SK-N-MC (cell line): ENCODE data around the gene C3orf38.
"Not testable (repeated sequence)": the region's sequence is repeated elsewhere in the genome, so short reads cannot be mapped to it uniquely, and the experiment has no call there.

Source experiments
- DNase-seq: peaks from one replicate; pipeline ENCODE4 v3.0.0-alpha.2; 2011; ENCODE audit warnings: low read depth, low spot score
- H3K27ac ChIP-seq: fragments of 200-600 bp; sonication (generic); 2 replicates; pipeline ENCODE4 v1.5.1; 2016; ENCODE audit warnings: mixed run types
- H3K36me3 ChIP-seq: fragments of 200-600 bp; sonication (generic); 2 replicates; pipeline ENCODE4 v1.6.1; 2017; ENCODE audit warnings: antibody characterized with exemption, low read length, mixed read lengths; ENCODE audit not compliant: insufficient read depth
- H3K4me3 ChIP-seq: fragments of 200-600 bp; sonication (generic); 2 replicates; pipeline ENCODE4 v1.5.1; 2016
- H3K9ac ChIP-seq: fragments of 200-600 bp; sonication (generic); 2 replicates; pipeline ENCODE4 v1.8.0; 2017; ENCODE audit warnings: mixed run types, mixed read lengths; ENCODE audit not compliant: insufficient read length
- H3K9me3 ChIP-seq: fragments of 200-600 bp; sonication (generic); 2 replicates; pipeline ENCODE4 v1.6.1; 2017; ENCODE audit warnings: low read depth, mild to moderate bottlenecking, antibody characterized with exemption, low read length, moderate library complexity, mixed read lengths
- EZH2 ChIP-seq: fragments of 200-600 bp; sonication (generic); IDR thresholded peaks from one replicate; pipeline ENCODE4 v1.6.1; 2017; ENCODE audit warnings: antibody characterized with exemption
- FOXP2 ChIP-seq: optimal IDR thresholded peaks from 2 replicates; pipeline ENCODE3; 2011; ENCODE audit warnings: mild to moderate bottlenecking, moderate library complexity; ENCODE audit not compliant: insufficient read depth; ENCODE audit errors: extremely low read length, control extremely low read depth
- POLR2AphosphoS5 ChIP-seq: IDR thresholded peaks from 2 replicates; pipeline ENCODE4 v1.6.1; 2012; ENCODE audit warnings: mild to moderate bottlenecking, low read depth, low read length, borderline replicate concordance

C3orf38 gene

DNA sequence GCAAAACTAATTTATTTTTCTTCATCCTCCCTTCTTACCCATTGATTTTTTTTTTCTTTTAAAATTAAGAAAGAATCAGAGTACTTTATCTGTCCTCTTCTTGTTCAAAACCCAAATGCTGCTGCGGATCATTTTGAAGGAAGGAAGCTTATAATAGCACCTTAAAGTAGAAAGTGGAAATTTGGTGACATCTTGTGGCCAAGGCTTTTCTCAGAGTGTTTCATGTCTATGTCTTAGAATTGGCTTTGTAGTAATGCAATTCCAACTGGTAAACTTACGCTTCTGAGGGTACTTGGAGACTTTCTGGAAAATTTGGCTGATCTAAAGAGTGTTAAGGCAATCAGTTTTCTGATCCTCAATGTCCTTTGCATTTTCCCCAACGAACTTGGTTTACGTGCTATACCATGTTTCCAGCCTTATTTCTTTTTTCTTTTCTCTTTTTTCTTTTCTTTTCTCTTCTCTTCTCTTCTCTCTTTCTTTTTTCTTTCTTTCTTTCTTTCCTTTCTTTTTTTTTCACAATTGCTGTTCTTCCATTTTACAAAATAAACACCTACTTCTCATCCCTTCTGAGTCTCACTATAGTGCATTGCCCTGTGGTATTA lies 30.7 kb downstream of the C3orf38 start:
- Histone ChIP-seq H3K9me3 (no peaks in the 10 kb centered on the region), H3K36me3 (no peaks in the 10 kb centered on the region), H3K4me3 (no peak overlapping the region), H3K9ac (peak overlapping the region; percentile 21), H3K27ac (no peak overlapping the region)
- TF ChIP-seq EZH2, result no peak
- TF ChIP-seq POLR2AphosphoS5, result no peak
- no peak for TF ChIP-seq FOXP2
- peak; percentile 86 for DNase-seq

DNA sequence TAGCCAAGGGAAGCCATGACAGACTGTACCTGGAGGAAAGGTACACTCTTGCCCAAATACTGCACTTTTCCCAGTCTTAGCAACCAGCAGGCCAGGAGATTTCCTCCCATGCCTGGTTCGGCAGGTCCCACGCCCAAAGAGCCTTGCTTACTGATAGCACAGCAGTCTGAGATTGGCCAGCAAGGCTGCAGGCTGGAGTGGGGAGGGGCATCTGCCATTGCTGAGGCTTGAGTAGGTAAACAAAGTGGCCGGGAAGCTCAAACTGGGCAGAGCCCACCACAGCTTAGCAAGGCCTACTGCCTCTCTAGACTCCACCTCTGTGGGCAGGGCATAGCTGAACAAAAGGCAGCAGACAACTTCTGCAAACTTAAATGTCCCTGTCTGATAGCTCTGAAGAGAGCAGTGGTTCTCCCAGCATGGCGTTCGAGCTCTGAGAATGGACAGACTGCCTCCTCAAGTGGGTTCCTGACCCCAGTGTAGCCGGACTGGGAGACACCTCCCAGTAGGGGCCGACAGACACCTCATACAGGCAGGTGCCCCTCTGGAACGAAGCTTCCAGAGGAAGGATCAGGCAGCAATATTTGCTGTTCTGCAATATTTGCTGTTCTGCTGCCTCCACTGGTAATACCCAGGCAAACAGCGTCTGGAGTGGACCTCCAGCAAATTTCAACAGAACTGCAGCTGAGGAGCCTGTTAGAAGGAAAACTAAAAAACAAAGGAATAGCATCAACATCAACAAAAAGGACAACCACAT lies 32.6 kb downstream of the C3orf38 start:
- DNase-seq, H3K9me3 ChIP-seq, H3K9ac ChIP-seq: not testable (repeated sequence)

DNA sequence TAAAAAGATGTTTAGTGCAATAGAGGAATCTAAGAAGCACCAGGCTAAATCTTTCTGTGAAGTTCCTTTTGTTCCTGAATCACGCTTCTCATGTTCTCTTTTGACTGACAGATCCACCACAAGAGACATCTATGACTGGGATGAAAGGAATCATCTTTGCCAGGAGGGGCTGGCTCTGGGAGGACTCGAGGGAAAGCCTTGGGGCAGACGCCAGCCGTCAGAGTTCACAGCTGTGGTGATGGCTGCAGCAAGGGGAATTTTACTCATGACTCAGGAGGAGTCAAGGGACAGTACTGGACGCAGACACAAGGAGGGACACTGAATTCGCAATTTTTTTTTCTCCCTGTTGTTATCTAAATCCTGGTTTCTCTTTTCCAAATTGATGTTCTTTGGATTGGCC lies 38.7 kb downstream of the C3orf38 start:
- TF ChIP-seq EZH2, result no peak
- TF ChIP-seq POLR2AphosphoS5, result no peak
- TF ChIP-seq FOXP2, result no peak
- no peak for DNase-seq
- H3K4me3 ChIP-seq, result no peak overlapping the region
- H3K36me3 ChIP-seq, result no peaks in the 10 kb centered on the region
- no peak overlapping the region for H3K27ac ChIP-seq
- no peak overlapping the region for H3K9ac ChIP-seq
- no peaks in the 10 kb centered on the region for H3K9me3 ChIP-seq

More for the DNA sequence above, 32.6 kb downstream of the C3orf38 start:
- not testable (repeated sequence) for H3K4me3 ChIP-seq, H3K27ac ChIP-seq, H3K36me3 ChIP-seq

DNA sequence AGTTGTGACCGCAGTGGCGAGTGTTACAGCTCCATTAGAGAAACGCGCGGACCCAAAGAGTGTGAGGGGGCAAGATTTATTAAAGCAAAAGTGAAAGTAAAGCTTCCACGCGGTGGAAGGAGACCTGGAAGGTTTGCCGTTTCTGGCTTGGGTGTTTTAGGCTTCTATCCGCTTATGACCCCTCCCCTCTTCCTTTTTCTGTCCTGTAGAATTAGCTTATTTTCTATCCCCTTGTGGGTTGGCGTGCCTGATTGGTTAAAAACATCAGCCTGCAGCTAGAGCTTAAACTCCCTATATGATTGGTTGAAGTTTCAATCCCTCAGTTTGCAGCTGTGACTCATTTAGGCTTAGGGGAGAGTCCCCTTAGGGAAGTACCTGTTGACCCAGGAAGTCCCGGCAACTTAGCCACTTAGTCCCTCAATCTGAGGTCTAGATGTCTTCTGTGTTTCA lies 39.6 kb downstream of the C3orf38 start:
- Histone ChIP-seq H3K27ac (no peak overlapping the region), H3K36me3 (no peaks in the 10 kb centered on the region), H3K9me3 (no peaks in the 10 kb centered on the region), H3K9ac (no peak overlapping the region), H3K4me3 (no peak overlapping the region)
- DNase-seq, result no peak
- TF ChIP-seq FOXP2 (no peak), POLR2AphosphoS5 (no peak), EZH2 (no peak)

DNA sequence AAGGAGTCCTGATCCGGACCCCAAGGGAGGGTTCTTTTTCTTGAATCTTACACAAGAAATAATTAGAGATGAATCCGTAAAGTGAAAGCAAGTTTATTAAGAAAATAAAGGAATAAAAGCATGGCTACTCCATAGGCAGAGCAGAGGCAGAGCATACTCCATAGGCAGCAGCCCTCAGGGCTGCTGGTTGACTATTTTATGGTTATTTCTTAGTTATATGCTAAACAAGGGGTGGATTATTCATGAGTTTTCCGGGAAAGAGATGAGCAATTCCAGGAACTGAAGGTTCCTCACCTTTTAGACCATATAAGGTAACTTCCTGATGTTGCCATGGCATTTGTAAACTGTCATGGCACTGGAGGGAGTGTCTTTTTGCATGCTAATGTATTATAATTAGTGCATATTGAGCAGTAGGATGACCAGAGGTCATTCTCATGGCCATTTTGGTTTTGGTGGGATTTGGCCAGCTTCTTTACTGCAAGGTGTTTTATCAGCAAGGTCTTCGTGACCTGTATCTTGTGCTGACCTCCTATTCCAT lies 42.2 kb downstream of the C3orf38 start:
- H3K9me3 ChIP-seq, result no peaks in the 10 kb centered on the region
- DNase-seq, result no peak
- no peak overlapping the region for H3K9ac ChIP-seq
- no peak overlapping the region for H3K4me3 ChIP-seq
- no peak overlapping the region for H3K27ac ChIP-seq
- TF ChIP-seq POLR2AphosphoS5 (no peak), FOXP2 (no peak), EZH2 (no peak)
- H3K36me3 ChIP-seq, result no peaks in the 10 kb centered on the region

DNA sequence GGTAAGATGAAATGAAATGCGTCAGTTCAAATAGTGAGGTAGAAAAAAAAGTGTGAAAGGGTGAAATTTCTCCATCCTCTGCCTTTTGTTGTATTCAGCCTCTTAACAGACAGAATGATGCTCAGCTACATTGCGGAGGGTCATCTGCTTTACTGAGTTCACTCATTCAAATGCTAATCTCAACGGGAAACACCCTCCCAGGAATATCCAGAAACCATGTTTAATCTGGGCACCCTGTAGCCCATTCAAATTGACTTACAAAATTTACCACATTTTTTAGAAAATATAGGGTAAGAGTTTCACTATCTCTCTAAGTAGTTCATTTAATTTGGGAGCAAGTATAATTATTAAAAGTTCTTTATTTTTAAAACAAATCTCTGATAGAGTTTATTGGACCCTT lies 42.9 kb downstream of the C3orf38 start:
- Histone ChIP-seq H3K36me3 (no peaks in the 10 kb centered on the region), H3K27ac (no peak overlapping the region), H3K9ac (no peak overlapping the region), H3K4me3 (no peak overlapping the region), H3K9me3 (no peaks in the 10 kb centered on the region)
- TF ChIP-seq EZH2 (no peak), POLR2AphosphoS5 (no peak), FOXP2 (no peak)
- no peak for DNase-seq

DNA sequence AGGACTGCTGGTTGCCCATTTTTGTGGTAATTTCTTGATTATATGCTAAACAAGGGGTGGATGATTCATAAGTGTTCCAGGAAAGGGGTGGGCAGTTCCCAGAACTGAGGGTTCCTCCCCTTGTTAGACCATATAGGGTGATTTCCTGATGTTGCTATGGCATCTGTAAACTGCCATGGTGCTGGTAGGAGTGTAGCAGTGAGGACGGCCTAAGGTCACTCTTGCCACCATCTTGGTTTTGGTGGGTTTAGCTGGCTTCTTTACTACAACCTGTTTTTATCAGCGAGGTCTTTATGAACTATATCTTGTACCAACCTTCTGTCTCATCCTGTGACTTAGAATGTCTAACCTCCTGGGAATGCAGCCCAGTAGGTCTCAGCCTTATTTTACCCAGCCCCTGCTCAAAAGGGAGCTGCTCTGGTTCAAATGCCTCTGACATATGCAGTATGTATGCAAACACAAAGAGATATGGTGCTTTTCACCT lies 46.2 kb downstream of the C3orf38 start:
- Histone ChIP-seq H3K9ac (no peak overlapping the region), H3K4me3 (no peak overlapping the region), H3K36me3 (no peaks in the 10 kb centered on the region), H3K27ac (no peak overlapping the region), H3K9me3 (no peaks in the 10 kb centered on the region)
- TF ChIP-seq FOXP2, result no peak
- no peak for TF ChIP-seq EZH2
- TF ChIP-seq POLR2AphosphoS5, result no peak
- no peak for DNase-seq

DNA sequence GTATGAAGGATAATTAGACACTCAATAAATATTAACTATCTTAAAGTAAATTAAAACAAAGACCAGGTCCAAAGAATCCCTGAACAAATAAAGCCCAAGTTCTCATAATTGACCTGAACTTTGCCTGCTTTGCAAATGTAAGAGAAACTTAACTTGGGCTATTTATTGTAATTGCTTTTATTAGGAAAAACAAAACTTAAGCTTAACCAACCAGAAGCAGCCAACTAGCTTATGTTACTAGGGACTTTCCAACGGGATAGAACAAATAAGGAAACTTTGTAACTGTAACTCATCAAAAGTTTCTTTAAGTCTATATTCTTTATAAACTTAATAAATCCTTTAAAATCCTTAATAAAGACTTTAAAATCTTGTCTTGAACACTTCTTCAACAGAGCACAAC lies 48.4 kb downstream of the C3orf38 start:
- H3K9ac ChIP-seq, result no peak overlapping the region
- no peak for DNase-seq
- TF ChIP-seq POLR2AphosphoS5, result no peak
- TF ChIP-seq FOXP2, result no peak
- TF ChIP-seq EZH2, result no peak
- no peaks in the 10 kb centered on the region for H3K36me3 ChIP-seq
- no peak overlapping the region for H3K4me3 ChIP-seq
- H3K27ac ChIP-seq, result no peak overlapping the region
- H3K9me3 ChIP-seq, result no peaks in the 10 kb centered on the region

DNA sequence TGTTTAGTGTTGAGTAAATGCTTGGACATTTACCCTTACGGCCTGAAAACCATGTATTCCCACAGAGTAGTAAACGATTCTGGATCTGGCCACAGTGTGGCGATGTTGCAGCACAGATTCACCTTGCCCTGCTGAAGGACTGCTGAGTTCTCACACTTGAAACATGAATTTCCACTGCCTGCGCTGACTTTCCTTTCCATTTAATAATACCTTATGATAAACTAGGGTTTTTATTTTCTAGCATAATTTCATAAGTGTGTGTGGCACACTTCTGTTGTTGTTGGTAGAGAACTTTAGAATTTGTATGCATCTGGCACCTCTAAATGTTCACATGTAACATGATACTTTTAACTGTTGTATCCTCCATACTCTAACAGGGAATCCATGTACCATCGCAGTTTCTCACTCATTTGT lies 53.9 kb downstream of the C3orf38 start:
- no peak for TF ChIP-seq EZH2
- no peak for TF ChIP-seq POLR2AphosphoS5
- H3K9ac ChIP-seq, result peak overlapping the region; percentile 39
- peak; percentile 84 for DNase-seq

More for the DNA sequence above, 53.9 kb downstream of the C3orf38 start:
- peak overlapping the region; percentile 47 for H3K4me3 ChIP-seq
- H3K36me3 ChIP-seq, result no peaks in the 10 kb centered on the region
- peak overlapping the region; percentile 40; the same call in 1 of the 2 replicates for H3K27ac ChIP-seq
- H3K9me3 ChIP-seq, result no peaks in the 10 kb centered on the region
